ENCODE data around the gene PKNOX2. TPM values are rescaled to one million over a fixed set of nuclear protein-coding genes. Genes with fewer than 3 reads are reported as not detected.

The PKNOX2 gene
- total RNA-seq, 2 experiments from 2014 or later, result not detected

DNA sequence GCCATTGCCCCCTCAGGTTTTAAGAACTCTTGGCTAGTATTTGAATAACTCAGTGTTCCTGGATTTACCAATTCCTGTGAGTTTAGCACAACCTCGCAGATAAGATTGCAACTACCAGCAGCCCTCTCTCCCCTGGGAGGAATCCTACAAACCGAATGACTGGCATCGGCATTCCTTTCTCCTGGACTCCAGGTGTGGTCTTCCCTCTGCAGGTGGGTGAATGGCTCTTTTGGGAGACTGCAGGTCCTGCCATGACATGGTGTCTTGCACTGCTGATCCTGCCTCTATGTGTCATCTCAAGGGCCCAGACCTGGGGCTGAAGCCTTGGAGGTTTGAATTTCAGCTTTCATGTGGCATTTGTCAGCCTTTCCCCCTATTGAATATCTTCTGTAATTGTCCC, 105.6 kb downstream of the PKNOX2 start:
- TF ChIP-seq, protein P1, sequence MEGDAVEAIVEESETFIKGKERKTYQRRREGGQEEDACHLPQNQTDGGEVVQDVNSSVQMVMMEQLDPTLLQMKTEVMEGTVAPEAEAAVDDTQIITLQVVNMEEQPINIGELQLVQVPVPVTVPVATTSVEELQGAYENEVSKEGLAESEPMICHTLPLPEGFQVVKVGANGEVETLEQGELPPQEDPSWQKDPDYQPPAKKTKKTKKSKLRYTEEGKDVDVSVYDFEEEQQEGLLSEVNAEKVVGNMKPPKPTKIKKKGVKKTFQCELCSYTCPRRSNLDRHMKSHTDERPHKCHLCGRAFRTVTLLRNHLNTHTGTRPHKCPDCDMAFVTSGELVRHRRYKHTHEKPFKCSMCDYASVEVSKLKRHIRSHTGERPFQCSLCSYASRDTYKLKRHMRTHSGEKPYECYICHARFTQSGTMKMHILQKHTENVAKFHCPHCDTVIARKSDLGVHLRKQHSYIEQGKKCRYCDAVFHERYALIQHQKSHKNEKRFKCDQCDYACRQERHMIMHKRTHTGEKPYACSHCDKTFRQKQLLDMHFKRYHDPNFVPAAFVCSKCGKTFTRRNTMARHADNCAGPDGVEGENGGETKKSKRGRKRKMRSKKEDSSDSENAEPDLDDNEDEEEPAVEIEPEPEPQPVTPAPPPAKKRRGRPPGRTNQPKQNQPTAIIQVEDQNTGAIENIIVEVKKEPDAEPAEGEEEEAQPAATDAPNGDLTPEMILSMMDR (conservative IDR thresholded peaks at IDR 0.05; ENCODE audit: low read length), result no peak
- TF ChIP-seq EZH2phosphoT487 (IDR thresholded peaks at IDR 0.05; ENCODE audit: borderline replicate concordance, low read depth, low read length), result no peak
- DNase-seq (ENCODE audit: low spot score), result no peak
- H4K20me1 ChIP-seq (ENCODE audit: insufficient read depth, low read length), result no peaks in the 10 kb centered on the region
- H3K27ac ChIP-seq (ENCODE audit: low read depth, low read length, poor library complexity, severe bottlenecking), result no peak overlapping the region
- H3K4me3 ChIP-seq (ENCODE audit: low read depth, low read length, poor library complexity, severe bottlenecking), result no peak overlapping the region
- no peaks in the 10 kb centered on the region for H3K9me3 ChIP-seq (ENCODE audit: low read length)
- no TSS peak for BruUV-seq (replicated peaks)
- no peak overlapping the region for H2AFZ ChIP-seq (ENCODE audit: low read length)
- no peaks in the 10 kb centered on the region for H3K9me2 ChIP-seq (ENCODE audit: insufficient read depth, low read length)
- ChIA-PET POLR2A (no interaction called here), CTCF (ENCODE audit: unreplicated experiment) (no interaction called here)
- intact Hi-C loops (cut with micrococcal nuclease; ENCODE audit: unreplicated experiment), result no loop called here
- H3K79me2 ChIP-seq (ENCODE audit: insufficient read depth, low read depth, low read length), result no peaks in the 10 kb centered on the region
- no peak overlapping the region for H3K4me2 ChIP-seq (ENCODE audit: low read length)
- H3K36me3 ChIP-seq (ENCODE audit: insufficient read depth, low read length), result no peaks in the 10 kb centered on the region
- no peaks in the 10 kb centered on the region for H3K4me1 ChIP-seq (ENCODE audit: insufficient read depth, low read length, poor library complexity, severe bottlenecking)

DNA sequence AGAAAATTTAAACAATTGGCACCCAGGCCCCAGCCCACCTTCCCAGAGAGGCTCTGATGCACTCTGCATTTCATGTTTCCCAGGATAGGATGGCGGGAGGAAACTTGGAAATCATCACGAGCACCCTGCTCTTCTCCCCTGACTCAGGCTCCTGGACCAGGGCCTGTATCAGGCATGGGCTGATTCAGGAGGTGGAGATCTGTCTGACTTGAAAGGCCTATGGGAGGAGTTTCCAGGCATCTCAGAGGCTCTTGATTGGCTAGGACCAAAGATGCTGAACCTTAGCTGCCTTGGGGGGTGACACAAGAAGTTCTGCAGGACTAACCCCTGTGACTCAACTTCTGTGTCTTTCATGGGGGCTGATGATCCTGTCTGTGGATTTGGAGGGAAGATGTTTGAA, 106.2 kb downstream of the PKNOX2 start:
- CTCF ChIA-PET (ENCODE audit: unreplicated experiment), result no interaction called here
- DNase-seq (ENCODE audit: low spot score), result no peak
- TF ChIP-seq, protein P1 (conservative IDR thresholded peaks at IDR 0.05; ENCODE audit: low read length), result no peak
- Histone ChIP-seq H3K4me3 (ENCODE audit: low read depth, low read length, poor library complexity, severe bottlenecking) (no peak overlapping the region), H4K20me1 (ENCODE audit: insufficient read depth, low read length) (no peaks in the 10 kb centered on the region), H2AFZ (ENCODE audit: low read length) (no peak overlapping the region), H3K4me1 (ENCODE audit: insufficient read depth, low read length, poor library complexity, severe bottlenecking) (no peaks in the 10 kb centered on the region), H3K9me3 (ENCODE audit: low read length) (no peaks in the 10 kb centered on the region), H3K27ac (ENCODE audit: low read depth, low read length, poor library complexity, severe bottlenecking) (no peak overlapping the region), H3K4me2 (ENCODE audit: low read length) (no peak overlapping the region), H3K9me2 (ENCODE audit: insufficient read depth, low read length) (no peaks in the 10 kb centered on the region), H3K79me2 (ENCODE audit: insufficient read depth, low read depth, low read length) (no peaks in the 10 kb centered on the region), H3K36me3 (ENCODE audit: insufficient read depth, low read length) (no peaks in the 10 kb centered on the region)
- POLR2A ChIA-PET, result no interaction called here
- intact Hi-C loops (cut with micrococcal nuclease; ENCODE audit: unreplicated experiment), result no loop called here
- no TSS peak for BruUV-seq (replicated peaks)

DNA sequence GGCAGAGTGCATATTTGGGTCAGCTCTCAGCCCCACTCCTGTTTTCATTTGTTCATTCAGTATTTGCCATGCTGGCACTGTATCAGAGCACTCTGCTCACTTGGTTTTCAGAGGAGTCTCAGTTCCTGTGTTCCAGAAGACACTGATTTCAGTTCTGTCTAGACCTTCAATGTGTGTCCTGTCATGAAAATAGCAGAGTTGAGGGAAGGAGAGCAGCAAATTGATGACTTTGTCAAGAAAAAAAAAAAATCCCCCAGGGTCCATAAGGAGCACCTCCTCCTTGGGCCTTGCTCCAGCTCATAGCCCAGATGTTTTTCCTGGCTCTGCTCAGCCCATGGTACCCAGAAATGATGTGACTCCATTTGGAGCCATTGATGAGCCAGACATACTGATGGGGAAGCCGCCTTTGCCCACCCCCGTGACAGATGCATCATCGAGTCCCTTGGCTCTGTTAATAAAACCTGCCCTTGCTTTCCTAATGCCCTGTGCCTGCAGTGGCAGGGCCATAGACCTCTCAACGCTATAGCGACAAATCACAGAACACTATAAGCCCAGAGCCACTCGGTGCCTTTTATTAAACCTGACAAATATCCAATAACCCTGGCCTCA, 107.0 kb downstream of the PKNOX2 start:
- Histone ChIP-seq H3K27ac (ENCODE audit: low read depth, low read length, poor library complexity, severe bottlenecking) (no peak overlapping the region), H3K79me2 (ENCODE audit: insufficient read depth, low read depth, low read length) (no peaks in the 10 kb centered on the region), H3K36me3 (ENCODE audit: insufficient read depth, low read length) (no peaks in the 10 kb centered on the region), H3K4me2 (ENCODE audit: low read length) (no peak overlapping the region), H3K9me3 (ENCODE audit: low read length) (no peaks in the 10 kb centered on the region), H3K9me2 (ENCODE audit: insufficient read depth, low read length) (no peaks in the 10 kb centered on the region), H3K4me3 (ENCODE audit: low read depth, low read length, poor library complexity, severe bottlenecking) (no peak overlapping the region), H3K4me1 (ENCODE audit: insufficient read depth, low read length, poor library complexity, severe bottlenecking) (no peaks in the 10 kb centered on the region), H4K20me1 (ENCODE audit: insufficient read depth, low read length) (no peaks in the 10 kb centered on the region), H2AFZ (ENCODE audit: low read length) (no peak overlapping the region)
- POLR2A ChIA-PET, result no interaction called here
- CTCF ChIA-PET (ENCODE audit: unreplicated experiment), result no interaction called here
- intact Hi-C loops (cut with micrococcal nuclease; ENCODE audit: unreplicated experiment), result no loop called here
- DNase-seq (ENCODE audit: low spot score), result no peak
- TF ChIP-seq EZH2phosphoT487 (IDR thresholded peaks at IDR 0.05; ENCODE audit: borderline replicate concordance, low read depth, low read length), result no peak
- TF ChIP-seq, protein P1 (conservative IDR thresholded peaks at IDR 0.05; ENCODE audit: low read length), result no peak
- BruUV-seq (replicated peaks), result no TSS peak

Measured in OCI-LY7 (cell line).